B cell (primary cell): Measurements from ENCODE around the gene CDK13. TPM values are rescaled to one million over a fixed set of nuclear protein-coding genes. Genes with fewer than 3 reads are reported as not detected.

Experiments
- ATAC-seq: fragments of 200-7000 bp; cut with Tn5 transposase; one replicate; pipeline ENCODE4 v1.10.0; 2021; ENCODE audit warnings: low read depth, mild to moderate bottlenecking, moderate number of reproducible peaks, moderate library complexity
- CTCF ChIA-PET: fragments of 350-600 bp; sonication (Branson Sonifier 250); formaldehyde crosslinking; loops from one replicate; lab custom pipeline; 2021; ENCODE audit warnings: antibody characterized with exemption, inconsistent platforms; lab: Charles Lee
- POLR2A ChIA-PET: fragments of 350-600 bp; sonication (Branson Sonifier 250); formaldehyde crosslinking; loops from one replicate; lab custom pipeline; 2021; ENCODE audit warnings: antibody characterized with exemption; lab: Charles Lee
- DNase-seq: peaks from one replicate; pipeline ENCODE4 v3.0.0; 2013
- H2AFZ ChIP-seq: 2 replicates; pipeline ENCODE4 v1.6.1; 2012; ENCODE audit warnings: mild to moderate bottlenecking, low read depth, low read length; ENCODE audit not compliant: insufficient read depth, poor library complexity, severe bottlenecking
- H3K27ac ChIP-seq, 2 donors: 1 replicate in 1 of 2; 2 replicates in 1 of 2; pipeline ENCODE4 v1.5.1; 2012 to 2013; ENCODE audit warnings: low read length in 2 of 2, mild to moderate bottlenecking in 2 of 2, moderate library complexity in 1 of 2
- H3K27me3 ChIP-seq, 4 experiments: fragments of 200-600 bp in 1 of 4; sonication (generic) in 1 of 4; replicated peaks in 1 of 4; 1 replicate in 2 of 4; 2 replicates in 2 of 4; pipeline versions ENCODE4 v1.6.1 to v1.7.0; 2013 to 2016; ENCODE audit warnings: low read length in 3 of 4, mild to moderate bottlenecking in 2 of 4, mixed read lengths in 1 of 4, moderate library complexity in 1 of 4; ENCODE audit not compliant: insufficient read depth in 4 of 4, control insufficient read depth in 3 of 4; ENCODE audit errors: control extremely low read depth in 1 of 4
- H3K36me3 ChIP-seq, 2 experiments: replicated peaks in 1 of 2; 1 replicate in 1 of 2; 2 replicates in 1 of 2; pipeline versions ENCODE4 v1.6.1 to v1.7.1; 2013; ENCODE audit warnings: low read length in 1 of 2; ENCODE audit not compliant: insufficient read depth in 2 of 2, control insufficient read depth in 1 of 2; ENCODE audit errors: control extremely low read depth in 1 of 2, extremely low read depth in 1 of 2
- H3K4me1 ChIP-seq, 2 donors: fragments of 200-600 bp in 1 of 2; sonication (generic) in 1 of 2; 1 replicate in 1 of 2; 2 replicates in 1 of 2; pipeline versions ENCODE4 v1.5.1 to v1.6.1; 2013 to 2017; ENCODE audit warnings: low read length in 2 of 2; ENCODE audit not compliant: control insufficient read depth in 2 of 2, insufficient read depth in 2 of 2
- H3K4me2 ChIP-seq: replicated peaks from 2 replicates; pipeline ENCODE3; 2012; ENCODE audit warnings: mild to moderate bottlenecking, low read depth, low read length; ENCODE audit not compliant: poor library complexity, severe bottlenecking
- H3K4me3 ChIP-seq, 5 experiments: fragments of 200-600 bp in 1 of 5; sonication (generic) in 1 of 5; 1 replicate in 3 of 5; 2 replicates in 2 of 5; pipeline versions ENCODE4 v1.5.1 to v1.7.0; 2011 to 2016; ENCODE audit warnings: low read length in 4 of 5, mild to moderate bottlenecking in 4 of 5, low read depth in 2 of 5, control low read depth in 1 of 5, moderate library complexity in 1 of 5; ENCODE audit not compliant: insufficient read depth in 1 of 5; ENCODE audit errors: control extremely low read depth in 1 of 5, extremely low read depth in 1 of 5
- H3K79me2 ChIP-seq: fragments of 200-600 bp; sonication (generic); one replicate; pipeline ENCODE4 v1.6.0; 2016; ENCODE audit warnings: low read length; ENCODE audit not compliant: control insufficient read depth, insufficient read depth
- H3K9ac ChIP-seq: fragments of 200-600 bp; sonication (generic); 2 replicates; pipeline ENCODE4 v1.6.1; 2017; ENCODE audit warnings: mild to moderate bottlenecking, low read length, moderate library complexity
- H3K9me3 ChIP-seq, 3 donors: one replicate each; pipeline versions ENCODE4 v1.6.1 to v1.7.1; 2013; ENCODE audit warnings: low read length in 2 of 3; ENCODE audit not compliant: control insufficient read depth in 2 of 3, insufficient read depth in 1 of 3; ENCODE audit errors: control extremely low read depth in 1 of 3
- H4K20me1 ChIP-seq: 2 replicates; pipeline ENCODE4 v1.6.0; 2012; ENCODE audit warnings: mild to moderate bottlenecking, low read length; ENCODE audit not compliant: insufficient read depth, control insufficient read depth, poor library complexity, severe bottlenecking
- H3K27ac Mint-ChIP-seq: one replicate; pipeline ENCODE4 v1.8.0; 2021; ENCODE audit warnings: mixed read lengths
- H3K27me3 Mint-ChIP-seq: one replicate; pipeline ENCODE4 v1.8.0; 2021; ENCODE audit warnings: mixed read lengths
- H3K4me1 Mint-ChIP-seq: one replicate; pipeline ENCODE4 v1.8.0; 2021; ENCODE audit warnings: mixed read lengths
- H3K4me3 Mint-ChIP-seq: one replicate; pipeline ENCODE4 v1.8.0; 2021; ENCODE audit warnings: mixed read lengths
- H3K9me3 Mint-ChIP-seq: one replicate; pipeline ENCODE4 v1.8.0; 2022; ENCODE audit warnings: mixed read lengths; ENCODE audit not compliant: insufficient read depth
- EZH2 ChIP-seq: IDR thresholded peaks from 2 replicates; pipeline ENCODE4 v1.6.1; 2012; ENCODE audit warnings: borderline replicate concordance, low read depth, mild to moderate bottlenecking, moderate library complexity, low read length; ENCODE audit not compliant: insufficient read depth, poor library complexity, severe bottlenecking
- WGBS: methylation state at CpG from one replicate; pipeline ENCODE4 v1.1.5; 2013; ENCODE audit warnings: missing lambda C conversion rate; ENCODE audit not compliant: insufficient coverage; 5-methylcytosine and 5-hydroxymethylcytosine counted together
- intact Hi-C: fragments of 100-400 bp; cut with micrococcal nuclease; formaldehyde crosslinking; loops from one replicate; pipeline ENCODE4 v1.10.0; 2022
- polyA plus RNA-seq: library from polyadenylated mRNA; depleted of rRNA; stranded (reverse); fragments of >200 nt; gene quantifications from 2 replicates; pipeline ENCODE4 v1.2.3, GENCODE V29; 2012
- total RNA-seq, 2 donors: library from RNA; stranded (reverse); fragments of 120-200 nt in 1 of 2; gene quantifications; 1 replicate in 1 of 2; 2 replicates in 1 of 2; pipeline versions ENCODE4 v1.2.3 to v1.2.4, GENCODE V29; 2013 to 2022
- TF ChIP-seq, protein P1 (sequence below): fragments of 200-600 bp; IDR thresholded peaks from one replicate; pipeline ENCODE4 v1.8.0; 2022; ENCODE audit warnings: antibody characterized with exemption, mild to moderate bottlenecking

Gene CDK13
- total and polyA plus RNA-seq, 2 donors (not counting 1 experiment from before 2014, with no cell fraction given) = 56.1 to 146 TPM

DNA sequence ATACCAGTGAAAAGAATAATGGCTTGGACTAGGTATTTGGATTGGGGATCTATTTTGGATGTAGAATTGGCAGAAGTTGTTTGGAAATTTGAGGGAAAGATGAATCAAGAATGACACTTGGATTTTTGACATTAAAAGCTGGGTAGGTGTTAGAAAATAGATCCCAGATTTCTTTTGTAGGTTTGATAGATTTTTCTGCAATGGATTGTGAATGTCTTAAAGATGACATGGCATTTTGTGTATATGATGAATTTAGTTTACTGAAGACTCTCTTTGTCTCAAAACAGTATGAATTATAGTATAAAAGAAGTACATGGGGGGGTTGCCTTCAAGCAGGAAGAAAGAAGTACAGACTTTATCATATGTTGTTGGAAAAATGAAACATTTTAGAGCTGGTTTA is 108.6 kb downstream of the CDK13 start:
- H3K9me3 ChIP-seq = no peaks in the 10 kb centered on the region
- no peak overlapping the region for H3K9ac ChIP-seq
- H2AFZ ChIP-seq = no peak overlapping the region
- H3K4me3 ChIP-seq = no peak overlapping the region
- Mint-ChIP-seq H3K4me1 (no peaks in the 10 kb centered on the region), H3K9me3 (no peaks in the 10 kb centered on the region), H3K27ac (no peak overlapping the region), H3K4me3 (no peak overlapping the region), H3K27me3 (no peaks in the 10 kb centered on the region)
- H3K36me3 ChIP-seq = peaks cover 1 to 45% of the 10 kb centered on the region in 2 experiments
- no peaks in the 10 kb centered on the region for H3K4me1 ChIP-seq
- no peak for TF ChIP-seq EZH2
- TF ChIP-seq, protein P1, sequence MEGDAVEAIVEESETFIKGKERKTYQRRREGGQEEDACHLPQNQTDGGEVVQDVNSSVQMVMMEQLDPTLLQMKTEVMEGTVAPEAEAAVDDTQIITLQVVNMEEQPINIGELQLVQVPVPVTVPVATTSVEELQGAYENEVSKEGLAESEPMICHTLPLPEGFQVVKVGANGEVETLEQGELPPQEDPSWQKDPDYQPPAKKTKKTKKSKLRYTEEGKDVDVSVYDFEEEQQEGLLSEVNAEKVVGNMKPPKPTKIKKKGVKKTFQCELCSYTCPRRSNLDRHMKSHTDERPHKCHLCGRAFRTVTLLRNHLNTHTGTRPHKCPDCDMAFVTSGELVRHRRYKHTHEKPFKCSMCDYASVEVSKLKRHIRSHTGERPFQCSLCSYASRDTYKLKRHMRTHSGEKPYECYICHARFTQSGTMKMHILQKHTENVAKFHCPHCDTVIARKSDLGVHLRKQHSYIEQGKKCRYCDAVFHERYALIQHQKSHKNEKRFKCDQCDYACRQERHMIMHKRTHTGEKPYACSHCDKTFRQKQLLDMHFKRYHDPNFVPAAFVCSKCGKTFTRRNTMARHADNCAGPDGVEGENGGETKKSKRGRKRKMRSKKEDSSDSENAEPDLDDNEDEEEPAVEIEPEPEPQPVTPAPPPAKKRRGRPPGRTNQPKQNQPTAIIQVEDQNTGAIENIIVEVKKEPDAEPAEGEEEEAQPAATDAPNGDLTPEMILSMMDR = no peak
- DNase-seq (no peak), ATAC-seq (no peak)
- ChIA-PET POLR2A (no interaction called here), CTCF (interaction anchor here (1.1 to 3.3 kb wide), 3 partner anchors 8 to 166 kb away, joined by 5 to 28 read pairs (median 6); no protein-coding TSS in a partner anchor)
- intact Hi-C loops = no loop called here
- H4K20me1 ChIP-seq = peaks cover 5% of the 10 kb centered on the region
- no peak overlapping the region for H3K27ac ChIP-seq
- H3K4me2 ChIP-seq = no peak overlapping the region
- no peaks in the 10 kb centered on the region for H3K27me3 ChIP-seq
- H3K79me2 ChIP-seq = no peaks in the 10 kb centered on the region

DNA sequence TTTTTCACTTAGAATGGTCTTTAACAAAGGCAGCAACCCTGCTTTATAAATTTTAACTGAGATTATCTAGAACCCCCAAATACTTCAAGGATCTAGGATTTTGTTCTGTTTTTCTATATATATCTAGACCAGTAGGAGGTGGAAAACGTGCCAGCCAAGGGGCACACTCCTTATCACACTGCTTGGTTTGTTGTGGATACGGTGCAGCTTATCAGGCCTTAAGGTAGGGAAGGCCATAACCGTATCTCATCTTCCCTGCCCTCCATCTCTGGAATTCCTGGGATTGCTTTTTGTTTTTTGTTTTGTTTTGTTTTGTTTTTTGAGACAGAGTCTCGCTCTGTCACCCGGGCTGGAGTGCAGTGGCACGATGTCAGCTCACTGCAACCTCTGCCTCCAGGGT is 109.0 kb downstream of the CDK13 start:
- Histone ChIP-seq H3K4me2 (no peak overlapping the region), H3K27me3 (no peaks in the 10 kb centered on the region), H3K36me3 (peaks cover 1 to 43% of the 10 kb centered on the region in 2 experiments), H2AFZ (no peak overlapping the region), H3K9me3 (no peaks in the 10 kb centered on the region), H3K27ac (no peak overlapping the region), H3K4me3 (no peak overlapping the region), H3K4me1 (no peaks in the 10 kb centered on the region), H3K79me2 (no peaks in the 10 kb centered on the region), H4K20me1 (peaks cover 5% of the 10 kb centered on the region), H3K9ac (no peak overlapping the region)
- Mint-ChIP-seq H3K4me3 (no peak overlapping the region), H3K4me1 (no peaks in the 10 kb centered on the region), H3K9me3 (no peaks in the 10 kb centered on the region), H3K27ac (no peak overlapping the region), H3K27me3 (no peaks in the 10 kb centered on the region)
- no peak for TF ChIP-seq EZH2
- TF ChIP-seq, protein P1 = no peak
- intact Hi-C loops = no loop called here
- 100% methylated on average over 1 of the region's 6 CpGs for WGBS
- ATAC-seq = no peak
- no peak for DNase-seq
- ChIA-PET POLR2A (no interaction called here), CTCF (interaction anchor here (1.1 to 3.3 kb wide), 3 partner anchors 8 to 166 kb away, joined by 5 to 28 read pairs (median 6); no protein-coding TSS in a partner anchor)
